GM19455 (cell line): ENCODE results near the gene PLCH2.
"Not testable (repeated sequence)": the region's sequence is repeated elsewhere in the genome, so short reads cannot be mapped to it uniquely, and the experiment has no call there.

Experiments
- ATAC-seq: cut with Tn5 transposase; IDR thresholded peaks from one replicate; pipeline ENCODE4 v1.9.1; 2021; ENCODE audit not compliant: unreplicated experiment

PLCH2 gene

GRCh38 chr1:2476061-2476999 is at the start of gene PLCH2:
TSS of gene PLCH2 (plus strand) at chr1:2476289. CDS start at chr1:2476589, 300 bp downstream.
- ATAC-seq = no peak

GRCh38 chr1:2426540-2426939 is 49.5 kb upstream of the PLCH2 start:
- no peak for ATAC-seq

GRCh38 chr1:2427051-2427450 is 49.0 kb upstream of the PLCH2 start:
- ATAC-seq = no peak

GRCh38 chr1:2427976-2428375 is 48.1 kb upstream of the PLCH2 start:
- no peak for ATAC-seq

GRCh38 chr1:2428490-2428889 is 47.6 kb upstream of the PLCH2 start:
- no peak for ATAC-seq

GRCh38 chr1:2429780-2430591 is 46.1 kb upstream of the PLCH2 start:
- no peak for ATAC-seq

- no peak for ATAC-seq
Observed at GRCh38 chr1:2430592-2430973, 45.5 kb upstream of the PLCH2 start.

- no peak for ATAC-seq
Observed at GRCh38 chr1:2431103-2431502, 45.0 kb upstream of the PLCH2 start.

- ATAC-seq = no peak
Observed at GRCh38 chr1:2431518-2431917, 44.6 kb upstream of the PLCH2 start.

- no peak for ATAC-seq
Observed at GRCh38 chr1:2432441-2432844, 43.6 kb upstream of the PLCH2 start.

GRCh38 chr1:2433196-2433595 is 42.9 kb upstream of the PLCH2 start:
- ATAC-seq = no peak

GRCh38 chr1:2433936-2434655 is 42.0 kb upstream of the PLCH2 start:
- ATAC-seq = no peak

- no peak for ATAC-seq
Observed at GRCh38 chr1:2435091-2435490, 41.0 kb upstream of the PLCH2 start.

- no peak for ATAC-seq
Observed at GRCh38 chr1:2435746-2436355, 40.2 kb upstream of the PLCH2 start.

GRCh38 chr1:2436876-2437275 is 39.2 kb upstream of the PLCH2 start:
- no peak for ATAC-seq

- no peak for ATAC-seq
Observed at GRCh38 chr1:2437617-2438016, 38.5 kb upstream of the PLCH2 start.

GRCh38 chr1:2438038-2438437 is 38.1 kb upstream of the PLCH2 start:
- ATAC-seq = no peak

GRCh38 chr1:2438641-2439040 is 37.4 kb upstream of the PLCH2 start:
- ATAC-seq = no peak

- ATAC-seq = no peak
Observed at GRCh38 chr1:2439369-2439768, 36.7 kb upstream of the PLCH2 start.

- not testable (repeated sequence) for ATAC-seq
Observed at GRCh38 chr1:2440346-2440745, 35.7 kb upstream of the PLCH2 start.

GRCh38 chr1:2441746-2442145 is 34.3 kb upstream of the PLCH2 start:
- no peak for ATAC-seq
